ENCODE measurements around the gene CNPPD1.
"Not testable (repeated sequence)": the region's sequence is repeated elsewhere in the genome, so short reads cannot be mapped to it uniquely, and the experiment has no call there.

The CNPPD1 gene

DNA sequence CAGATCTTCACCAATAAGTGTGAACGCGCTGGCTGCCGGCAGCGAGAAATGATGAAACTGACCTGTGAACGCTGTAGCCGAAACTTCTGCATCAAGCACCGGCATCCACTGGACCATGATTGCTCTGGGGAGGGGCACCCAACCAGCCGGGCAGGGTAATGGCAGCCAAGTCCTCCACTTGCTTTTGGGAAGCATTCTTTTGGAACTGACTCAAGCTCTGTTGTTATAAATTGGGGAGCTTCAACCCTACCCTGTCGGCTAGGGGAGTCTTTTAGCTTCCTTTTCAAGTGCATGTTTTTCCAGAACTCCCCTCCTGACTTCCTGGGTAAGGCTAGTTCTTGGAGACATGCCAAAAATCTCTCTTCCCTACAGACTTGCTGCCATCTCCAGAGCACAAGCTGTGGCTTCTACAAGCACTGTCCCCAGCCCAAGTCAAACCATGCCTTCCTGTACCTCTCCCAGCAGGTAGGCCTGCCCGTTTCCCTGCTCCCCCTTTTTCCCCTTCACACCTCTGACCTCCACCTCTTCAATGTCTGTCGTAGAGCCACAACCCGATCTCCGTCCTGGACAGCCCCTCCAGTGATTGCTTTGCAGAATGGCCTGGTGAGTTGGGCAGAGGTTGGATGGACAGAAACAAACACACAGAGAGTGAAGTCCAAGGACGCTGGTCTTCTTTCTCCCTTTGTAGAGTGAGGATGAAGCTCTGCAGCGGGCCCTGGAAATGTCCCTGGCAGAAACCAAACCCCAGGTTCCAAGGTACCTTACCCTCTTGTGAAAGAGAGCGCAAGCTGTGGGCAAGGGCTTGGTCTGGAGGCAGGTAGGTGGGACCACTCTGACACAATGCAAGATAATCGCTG is 31.4 kb upstream of the CNPPD1 start:
- DNase-seq, result no peak

DNA sequence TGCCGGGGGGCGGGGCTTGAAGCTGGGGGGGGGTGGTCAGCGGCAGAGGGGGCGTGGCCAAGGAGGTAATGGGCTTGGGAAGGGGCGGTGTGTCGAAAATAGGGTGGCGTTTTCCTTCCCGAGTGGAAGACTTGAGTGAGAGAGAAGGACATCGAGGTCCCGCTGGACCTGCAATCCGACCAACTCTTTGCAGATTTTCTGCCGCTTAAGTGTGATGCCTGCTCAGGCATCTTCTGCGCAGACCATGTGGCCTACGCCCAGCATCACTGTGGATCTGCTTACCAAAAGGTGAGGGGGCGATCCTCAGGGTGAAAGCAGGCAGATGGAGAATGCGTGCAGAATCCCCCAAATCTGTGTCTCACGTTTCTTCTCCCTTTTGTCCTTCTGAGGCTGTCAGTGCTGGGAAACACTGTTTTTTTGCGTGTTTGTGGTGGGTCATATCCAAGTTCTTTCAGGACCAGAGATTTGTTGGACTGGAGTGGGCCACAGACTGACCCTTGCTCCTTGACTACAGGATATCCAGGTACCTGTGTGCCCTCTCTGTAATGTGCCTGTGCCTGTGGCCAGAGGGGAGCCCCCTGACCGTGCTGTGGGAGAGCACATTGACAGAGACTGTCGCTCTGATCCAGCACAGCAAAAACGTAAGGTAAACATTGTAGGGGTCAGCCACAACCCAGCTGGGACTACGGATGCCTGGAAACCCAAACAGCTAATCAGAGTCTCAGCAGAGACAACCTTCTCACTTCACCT is 30.6 kb upstream of the CNPPD1 start:
- no peak for DNase-seq

DNA sequence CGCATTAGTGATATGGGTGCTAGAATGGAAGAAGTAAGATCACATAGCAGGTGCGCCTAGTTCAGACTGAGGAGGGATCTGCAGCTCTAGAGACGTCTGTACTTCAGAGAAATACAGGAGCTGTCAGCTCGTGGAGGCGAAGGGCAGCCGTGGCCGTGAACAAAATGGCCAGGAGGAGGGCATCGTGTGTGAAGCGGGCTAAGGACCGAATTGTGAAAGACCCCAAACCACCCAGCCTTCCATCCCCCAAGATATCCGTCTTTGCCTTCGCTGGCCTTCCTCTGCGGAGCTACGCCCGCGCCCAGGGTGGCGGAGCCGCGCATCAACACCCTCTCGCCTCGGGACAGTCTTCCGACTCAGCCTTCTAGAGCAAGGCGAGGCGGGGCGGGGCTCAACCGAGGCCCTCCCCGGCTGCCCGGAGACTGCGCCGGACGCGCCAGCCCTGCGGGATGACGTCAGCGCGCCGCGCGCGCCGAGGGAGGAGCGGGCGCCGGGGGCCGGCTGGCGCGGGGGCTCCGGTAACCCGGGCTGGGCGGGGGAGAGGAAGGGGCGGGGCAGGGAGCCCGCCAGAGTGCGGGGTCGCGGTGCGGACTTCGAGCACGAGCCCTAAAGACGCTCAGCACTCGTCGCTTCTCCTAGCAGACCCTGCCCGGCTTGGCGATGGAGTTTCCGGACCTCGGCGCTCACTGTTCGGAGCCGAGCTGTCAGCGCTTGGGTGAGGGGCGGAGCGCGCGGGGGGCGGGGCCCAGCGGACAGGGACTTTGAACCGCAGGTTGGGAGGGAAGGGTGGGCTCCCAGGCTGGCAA is 29.8 kb upstream of the CNPPD1 start, which contains the start of gene ZFAND2B:
ZFAND2B (plus strand) TSS at position 455 of the 806 bp plus-strand sequence; CDS start at position 661, 206 bp downstream.
- peak; percentile 91 for DNase-seq

DNA sequence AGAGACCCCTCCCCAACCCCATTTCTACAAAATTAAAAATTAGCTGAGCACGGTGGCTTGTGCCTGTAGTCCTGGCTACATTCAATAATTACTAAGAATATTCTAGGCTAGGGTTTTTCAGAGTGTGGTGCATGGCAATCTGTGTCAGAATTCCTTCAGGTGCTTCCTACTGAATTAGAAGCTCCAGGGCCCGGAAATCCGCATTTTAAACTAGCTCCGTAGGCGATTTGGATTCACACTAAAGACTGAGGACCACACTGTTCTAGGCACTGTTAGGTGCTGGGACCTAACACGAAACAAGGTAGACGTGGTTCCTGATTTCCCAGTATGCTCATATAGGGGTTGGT is 29.2 kb upstream of the CNPPD1 start:
- no peak for DNase-seq

DNA sequence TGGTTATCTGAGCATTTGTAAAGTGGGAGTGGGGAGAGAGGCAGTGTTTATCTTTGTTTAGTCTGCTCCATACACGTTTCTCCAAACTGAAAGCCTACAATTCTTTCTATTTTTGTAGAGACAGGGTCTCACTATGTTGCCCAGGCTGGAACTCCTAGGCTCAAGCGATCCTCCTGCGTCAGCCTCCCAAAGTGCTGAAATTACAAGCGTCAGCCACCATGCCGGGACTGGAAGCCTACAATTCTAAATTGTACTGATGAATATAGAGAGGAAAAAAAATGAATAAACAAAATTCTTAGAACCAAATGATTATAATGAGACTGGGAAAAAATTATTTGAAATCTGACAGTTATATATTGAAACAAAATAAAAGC is 28.4 kb upstream of the CNPPD1 start:
- no peak for DNase-seq

DNA sequence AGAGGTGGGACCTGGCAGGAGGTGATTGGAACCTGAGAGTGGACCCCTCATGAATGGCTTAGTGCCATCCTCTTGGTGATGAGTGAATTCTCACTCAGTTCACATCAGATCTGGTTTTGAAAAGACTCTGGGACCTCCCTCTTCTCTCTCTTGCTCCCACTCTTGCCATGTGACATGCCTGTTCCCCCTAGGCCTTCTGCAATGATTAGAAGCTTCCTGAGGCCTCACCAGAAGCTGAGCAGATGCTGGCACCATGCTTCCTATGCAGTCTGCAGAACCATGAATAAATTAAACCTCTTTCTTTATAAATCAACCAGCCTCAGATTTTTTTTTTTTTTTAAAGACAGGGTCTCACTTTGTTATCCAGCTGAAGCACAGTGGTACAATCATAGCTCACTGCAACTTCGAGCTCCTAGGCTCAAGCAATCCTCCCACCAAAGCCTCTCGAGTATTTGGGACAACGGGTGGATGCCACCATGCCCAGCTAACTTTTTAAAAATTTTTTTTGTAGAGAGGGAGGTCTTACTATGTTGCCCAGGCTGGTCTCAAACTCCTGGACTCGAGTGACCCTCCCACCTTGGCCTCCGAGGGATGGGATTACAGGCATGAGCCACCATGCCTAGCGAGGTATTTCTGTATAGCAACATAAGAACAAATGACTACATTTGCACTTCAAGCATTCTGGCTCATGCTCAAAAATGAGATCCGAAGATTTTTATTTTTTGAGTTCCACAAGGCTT is 27.9 kb upstream of the CNPPD1 start:
- DNase-seq, result no peak

DNA sequence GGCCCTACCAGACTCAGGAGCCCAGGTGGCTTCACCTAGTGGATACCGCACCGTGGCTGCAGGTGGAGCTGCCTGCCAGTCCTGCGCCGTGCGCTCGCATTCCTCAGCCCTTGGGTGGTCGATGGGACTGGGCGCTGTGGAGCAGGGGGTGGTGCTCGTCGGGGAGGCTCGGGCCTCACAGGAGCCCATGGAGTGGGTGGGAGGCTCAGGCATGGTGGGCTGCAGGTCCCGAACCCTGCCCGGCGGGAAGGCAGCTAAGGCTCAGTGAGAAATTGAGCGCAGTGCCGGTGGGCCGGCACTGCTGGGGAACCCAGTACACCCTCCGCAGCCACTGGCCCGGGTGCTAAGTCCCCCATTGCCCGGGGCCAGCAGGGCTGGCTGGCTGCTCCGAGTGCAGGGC is 24.6 kb upstream of the CNPPD1 start:
- DNase-seq, result not testable (repeated sequence)

DNA sequence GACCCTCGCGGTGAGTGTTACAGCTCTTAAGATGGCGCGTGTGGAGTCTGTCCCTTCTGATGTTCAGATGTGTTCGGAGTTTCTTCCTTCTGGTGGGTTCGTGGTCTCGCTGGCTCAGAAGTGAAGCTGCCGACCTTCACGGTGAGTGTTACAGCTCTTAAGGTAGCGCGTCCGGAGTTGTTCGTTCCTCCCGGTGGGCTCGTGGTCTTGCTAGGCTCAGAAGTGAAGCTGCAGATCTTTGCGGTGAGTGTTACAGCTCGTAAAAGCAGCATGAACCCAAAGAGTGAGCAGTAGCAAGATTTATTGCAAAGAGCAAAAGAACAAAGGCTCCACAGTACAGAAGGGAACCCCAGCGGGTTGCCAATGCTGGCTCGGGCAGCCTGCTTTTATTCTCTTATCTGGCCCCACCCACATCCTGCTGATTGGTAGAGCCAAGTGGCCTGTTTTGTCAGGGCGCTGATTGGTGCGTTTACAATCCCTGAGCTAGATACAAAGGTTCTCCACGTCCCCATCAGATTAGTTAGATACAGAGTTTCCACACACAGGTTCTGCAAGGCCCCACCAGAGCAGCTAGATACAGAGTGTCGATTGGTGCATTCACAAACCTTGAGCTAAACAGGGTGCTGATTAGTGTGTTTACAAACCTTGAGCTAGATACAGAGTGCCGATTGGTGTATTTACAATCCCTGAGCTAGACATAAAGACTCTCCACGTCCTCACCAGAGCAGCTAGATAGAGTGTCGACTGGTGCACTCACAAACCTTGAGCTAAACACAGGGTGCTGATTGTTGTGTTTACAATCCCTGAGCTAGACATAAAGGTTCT is 24.0 kb upstream of the CNPPD1 start:
- not testable (repeated sequence) for DNase-seq

DNA sequence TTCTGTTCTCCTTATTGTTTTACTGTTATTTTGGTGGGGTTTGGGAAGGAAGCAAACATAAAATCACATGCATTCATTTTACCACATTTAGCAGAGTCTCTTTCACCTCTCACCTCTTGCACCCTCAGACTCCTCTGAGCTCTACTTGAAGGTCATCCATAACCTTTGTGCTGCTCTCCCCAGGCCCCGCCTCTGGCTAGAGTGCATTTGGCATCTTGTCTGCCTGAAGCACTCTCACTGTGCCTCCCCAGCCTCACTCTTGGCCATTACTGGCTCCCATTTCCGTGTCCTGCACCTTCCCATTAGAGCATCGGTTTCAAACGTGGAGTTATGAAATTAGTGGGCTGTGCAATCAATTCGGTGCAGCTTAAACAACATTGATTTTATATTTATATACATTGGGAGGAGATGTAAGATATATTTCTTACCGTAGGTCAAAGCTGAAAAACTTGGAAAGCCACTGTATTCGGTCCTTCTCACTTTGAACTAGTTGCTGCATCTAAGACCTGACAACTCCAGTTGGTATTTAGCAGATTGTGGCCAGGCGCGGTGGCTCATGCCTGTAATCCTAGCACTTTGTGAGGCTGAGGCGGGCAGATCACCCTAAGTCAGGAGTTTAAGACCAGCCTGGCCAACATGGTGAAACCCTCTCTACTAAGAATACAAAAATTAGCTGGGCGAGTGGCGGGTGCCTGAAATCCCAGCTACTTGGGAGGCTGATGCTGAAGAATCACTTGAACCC is 22.9 kb upstream of the CNPPD1 start:
- no peak for DNase-seq

DNA sequence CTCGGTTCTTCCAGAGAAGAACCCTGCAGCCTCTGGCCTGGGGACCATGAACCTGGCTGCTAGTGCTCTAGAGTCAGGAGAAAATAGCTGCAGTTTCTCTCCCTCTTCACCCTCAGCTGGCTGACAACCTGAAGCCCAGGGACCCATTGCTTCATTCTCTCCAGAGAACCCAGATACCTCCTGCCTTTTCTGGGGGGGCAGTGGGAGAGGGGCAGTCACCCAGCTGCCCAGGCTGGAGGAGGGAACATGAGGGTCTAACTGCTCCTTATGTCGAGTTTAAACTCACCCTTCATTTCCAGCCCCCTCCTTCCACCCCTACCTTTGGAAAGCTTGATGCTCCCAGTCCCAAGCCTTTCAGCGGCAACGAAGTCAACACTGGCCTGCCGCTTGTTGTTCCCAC is 22.2 kb upstream of the CNPPD1 start:
- DNase-seq, result no peak

DNA sequence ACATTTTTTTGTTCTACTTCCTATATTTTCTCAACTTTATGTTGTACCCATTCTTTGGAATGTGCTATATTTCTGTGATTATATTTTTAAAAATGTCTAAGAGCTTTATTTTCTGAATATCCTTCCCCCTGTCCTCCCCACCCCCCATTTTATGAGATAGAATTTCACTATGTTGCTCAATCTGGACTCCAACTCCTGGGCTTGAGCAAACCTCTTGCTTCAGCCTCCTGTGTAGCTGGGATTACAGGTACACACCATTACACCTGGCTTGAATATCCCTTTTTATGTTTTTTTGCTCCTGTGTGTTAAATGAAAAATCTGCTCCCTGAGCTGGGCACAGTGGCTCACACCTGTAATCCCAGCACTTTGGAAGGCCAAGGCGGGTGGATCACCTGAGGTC is 20.7 kb upstream of the CNPPD1 start:
- no peak for DNase-seq

DNA sequence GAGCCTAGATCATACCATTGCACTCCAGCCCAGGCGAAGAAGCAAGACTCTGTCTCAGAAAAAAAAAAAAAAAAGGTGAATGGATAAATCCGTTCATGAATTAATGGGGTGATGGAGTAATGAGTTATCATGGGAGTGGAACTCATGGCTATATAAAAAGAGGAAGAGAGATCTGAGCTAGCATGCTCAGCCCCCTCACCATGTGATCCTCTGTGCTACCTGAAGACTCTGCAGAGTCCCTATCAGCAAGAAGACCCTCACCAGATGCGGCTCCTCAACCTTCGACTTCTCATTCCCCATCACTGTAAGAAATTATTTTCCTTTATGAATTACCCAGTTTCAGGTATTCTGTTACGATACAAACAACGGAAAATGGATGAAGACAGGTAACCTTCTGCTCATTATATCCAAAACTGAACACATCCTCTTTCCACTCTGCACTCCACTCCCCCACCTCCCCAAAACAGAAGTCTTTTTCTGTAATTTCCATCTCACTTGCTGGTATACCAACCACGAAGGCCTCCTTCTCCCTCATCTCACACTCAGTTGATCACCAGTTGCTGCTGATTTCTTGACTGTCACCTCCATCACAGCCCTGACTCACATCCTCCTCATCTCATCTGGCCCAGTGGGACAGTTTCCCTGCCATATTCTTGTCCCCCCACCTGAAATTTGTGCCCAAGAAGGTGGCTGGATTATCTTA is 10.2 kb upstream of the CNPPD1 start:
- DNase-seq, result no peak

DNA sequence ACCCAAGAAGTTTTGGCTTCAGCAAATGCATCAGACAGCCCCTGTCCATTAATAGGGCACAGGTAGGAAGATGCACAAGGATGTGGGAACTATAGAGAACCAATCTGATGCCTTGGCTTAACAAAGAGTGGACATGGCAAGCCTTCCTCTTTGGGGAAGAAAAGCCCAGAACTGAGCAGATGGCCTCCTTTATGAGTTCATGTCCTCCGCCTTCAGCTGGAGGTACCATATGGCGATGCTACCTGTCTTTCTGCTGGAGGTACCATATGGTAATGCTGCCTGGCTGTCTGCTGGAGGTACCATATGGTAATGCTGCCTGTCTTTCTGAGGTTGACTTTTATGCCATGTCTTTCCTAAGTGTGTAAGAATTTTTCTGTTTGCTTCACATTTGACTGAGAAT is 7.4 kb upstream of the CNPPD1 start:
- peak; percentile 95 for DNase-seq

DNA sequence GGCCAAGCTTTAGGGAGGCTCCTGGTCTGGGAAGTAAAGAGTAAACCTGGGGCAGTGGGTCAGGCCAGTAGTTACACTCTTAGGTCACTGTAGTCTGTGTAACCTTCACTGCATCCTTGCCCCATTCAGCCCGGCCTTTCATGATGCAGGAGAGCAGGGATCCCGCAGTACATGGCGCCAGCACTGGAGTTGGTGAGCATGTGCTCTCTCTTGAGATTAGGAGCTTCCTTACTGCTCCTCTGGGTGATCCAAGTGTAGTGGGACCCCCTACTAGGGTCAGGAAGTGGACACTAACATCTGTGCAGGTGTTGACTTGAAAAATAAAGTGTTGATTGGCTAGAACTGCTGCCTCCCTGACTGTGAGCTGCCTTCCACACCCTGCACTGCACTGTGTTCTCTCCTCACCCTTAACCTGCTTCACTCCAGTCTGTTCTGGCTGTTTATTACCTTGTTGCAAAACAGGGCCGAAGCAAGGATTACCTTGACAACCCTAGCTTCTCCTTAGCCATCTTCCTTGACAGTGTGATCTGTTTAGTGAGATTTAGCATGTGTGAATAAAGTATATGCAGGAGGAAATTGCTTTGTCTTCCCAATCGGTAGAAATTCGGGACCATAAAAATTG is 6.5 kb upstream of the CNPPD1 start:
- no peak for DNase-seq

DNA sequence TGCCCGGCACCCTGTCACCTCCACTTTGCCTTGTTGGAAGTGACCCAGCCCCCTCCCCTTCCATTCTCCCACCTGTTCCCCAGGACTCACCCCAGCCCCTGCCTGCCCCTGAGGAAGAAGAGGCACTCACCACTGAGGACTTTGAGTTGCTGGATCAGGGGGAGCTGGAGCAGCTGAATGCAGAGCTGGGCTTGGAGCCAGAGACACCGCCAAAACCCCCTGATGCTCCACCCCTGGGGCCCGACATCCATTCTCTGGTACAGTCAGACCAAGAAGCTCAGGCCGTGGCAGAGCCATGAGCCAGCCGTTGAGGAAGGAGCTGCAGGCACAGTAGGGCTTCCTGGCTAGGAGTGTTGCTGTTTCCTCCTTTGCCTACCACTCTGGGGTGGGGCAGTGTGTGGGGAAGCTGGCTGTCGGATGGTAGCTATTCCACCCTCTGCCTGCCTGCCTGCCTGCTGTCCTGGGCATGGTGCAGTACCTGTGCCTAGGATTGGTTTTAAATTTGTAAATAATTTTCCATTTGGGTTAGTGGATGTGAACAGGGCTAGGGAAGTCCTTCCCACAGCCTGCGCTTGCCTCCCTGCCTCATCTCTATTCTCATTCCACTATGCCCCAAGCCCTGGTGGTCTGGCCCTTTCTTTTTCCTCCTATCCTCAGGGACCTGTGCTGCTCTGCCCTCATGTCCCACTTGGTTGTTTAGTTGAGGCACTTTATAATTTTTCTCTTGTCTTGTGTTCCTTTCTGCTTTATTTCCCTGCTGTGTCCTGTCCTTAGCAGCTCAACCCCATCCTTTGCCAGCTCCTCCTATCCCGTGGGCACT is 5.8 kb upstream of the CNPPD1 start:
- DNase-seq, result no peak

DNA sequence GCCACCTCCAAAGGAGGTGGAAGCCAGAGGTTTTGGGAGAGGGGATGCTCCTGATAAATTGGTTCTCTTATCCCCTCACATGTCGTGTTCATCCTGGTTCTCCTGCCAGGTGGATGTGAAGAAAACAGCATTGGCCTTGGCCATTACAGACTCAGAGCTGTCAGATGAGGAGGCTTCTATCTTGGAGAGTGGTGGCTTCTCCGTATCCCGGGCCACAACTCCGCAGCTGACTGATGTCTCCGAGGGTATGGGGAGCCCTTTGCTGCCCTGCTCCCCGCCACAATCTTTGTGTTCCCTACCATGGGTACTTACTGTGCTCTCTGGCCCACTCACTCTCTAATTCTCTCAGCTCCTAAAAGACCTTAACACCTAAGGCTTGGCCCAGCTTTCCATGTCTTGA is 4.8 kb upstream of the CNPPD1 start:
- DNase-seq, result no peak

DNA sequence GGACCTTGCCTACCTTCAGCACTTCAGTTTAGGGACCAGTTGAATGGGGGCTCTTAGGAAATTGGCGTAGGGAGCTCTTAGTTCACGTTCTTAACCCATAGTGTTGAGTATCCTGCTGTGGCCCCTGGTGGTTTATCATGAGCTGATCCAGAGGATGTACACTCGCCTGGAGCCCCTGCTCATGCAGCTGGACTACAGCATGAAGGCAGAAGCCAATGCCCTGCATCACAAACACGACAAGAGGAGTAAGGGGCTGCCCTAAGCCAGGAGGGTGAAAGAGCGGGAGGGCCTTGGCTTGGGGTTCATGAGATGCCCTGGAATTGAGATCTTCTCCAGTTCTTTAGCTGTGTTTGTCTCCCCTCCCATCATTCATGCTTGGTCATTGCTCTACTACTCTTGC is 4.2 kb upstream of the CNPPD1 start:
- no peak for DNase-seq

DNA sequence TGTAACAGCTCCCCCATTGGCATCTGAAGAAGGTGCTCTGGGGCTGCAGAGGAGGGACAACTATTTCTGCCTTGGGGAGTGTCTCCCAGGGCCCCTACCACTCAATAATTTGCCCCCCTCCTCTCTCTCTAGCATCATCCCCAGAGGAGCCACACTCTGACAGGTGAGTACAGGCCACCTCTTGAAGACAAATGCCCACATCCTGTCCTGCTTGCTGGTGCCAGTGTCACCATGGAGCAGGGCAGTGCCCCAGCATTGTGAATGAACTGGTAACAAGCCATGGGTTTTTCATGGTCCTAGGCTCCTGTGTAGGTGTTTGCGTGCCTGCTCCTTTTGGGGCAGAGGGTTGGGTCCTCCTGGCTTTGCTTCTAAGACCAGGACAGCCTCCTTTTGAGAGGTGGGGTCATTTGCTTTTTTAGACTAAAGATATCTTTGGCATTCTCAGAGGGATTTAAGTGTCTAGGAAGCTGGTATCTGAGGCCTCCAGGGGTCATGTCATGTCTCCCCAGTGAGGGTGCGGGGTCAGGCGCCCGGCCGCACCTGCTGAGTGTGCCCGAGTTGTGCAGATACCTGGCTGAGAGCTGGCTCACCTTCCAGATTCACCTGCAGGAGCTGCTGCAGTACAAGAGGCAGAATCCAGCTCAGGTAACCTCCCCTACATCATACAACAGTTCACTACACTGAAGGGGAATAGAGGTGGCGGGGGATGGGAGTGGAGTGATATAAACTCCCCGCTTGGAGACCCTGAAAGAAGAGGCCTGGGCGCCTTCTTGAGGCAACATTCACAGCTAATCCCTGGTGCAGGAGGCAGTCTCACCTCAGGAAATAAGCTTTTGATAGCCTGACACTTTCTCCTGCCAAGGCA is 3.1 kb upstream of the CNPPD1 start:
- DNase-seq, result no peak
